AG04449 (cell line): ENCODE results near the gene SLC13A3.

Source experiments
- CTCF ChIA-PET: fragments of 350-600 bp; formaldehyde crosslinking; extraction: SDS; loops from one replicate; lab custom pipeline; 2021; ENCODE audit warnings: antibody characterized with exemption; lab: Yijun Ruan, JAX
- POLR2A ChIA-PET: fragments of 400-600, 350-600 bp; formaldehyde crosslinking; extraction: SDS; loops from one replicate; lab custom pipeline; 2020; ENCODE audit warnings: antibody characterized with exemption, inconsistent platforms; lab: Yijun Ruan, JAX
- DNase-seq: peaks from one replicate; pipeline ENCODE4 v3.0.0-alpha.2; 2010; ENCODE audit warnings: low read depth, low spot score
- H3K4me3 ChIP-seq: 2 replicates; pipeline ENCODE4 v1.5.1; 2011; ENCODE audit warnings: low read depth, mild to moderate bottlenecking, control low read depth, low read length
- CTCF ChIP-seq: IDR thresholded peaks from one replicate; pipeline ENCODE4 v1.5.1; 2011; ENCODE audit warnings: mild to moderate bottlenecking, moderate library complexity, low read length, control low read depth, inconsistent platforms; ENCODE audit not compliant: insufficient read depth; ENCODE audit errors: missing control alignments

Gene SLC13A3

GRCh38 chr20:46520540-46520939 lies 130.7 kb downstream of the SLC13A3 start:
- TF ChIP-seq CTCF: no peak
- no peak overlapping the region for H3K4me3 ChIP-seq
- ChIA-PET POLR2A (no interaction called here), CTCF (interaction anchor here (1.2 to 8.1 kb wide), 3 partner anchors 161 to 181 kb away, joined by 3 to 61 read pairs (median 4); no protein-coding TSS in a partner anchor)
- DNase-seq: no peak

- no peak for DNase-seq
- ChIA-PET POLR2A (no interaction called here), CTCF (interaction anchor here (0.7 to 8.1 kb wide), 5 partner anchors 77 to 182 kb away, joined by 3 to 61 read pairs (median 3); no protein-coding TSS in a partner anchor)
- H3K4me3 ChIP-seq: no peak overlapping the region
- TF ChIP-seq CTCF: no peak
Observed at GRCh38 chr20:46519471-46520068, 131.7 kb downstream of the SLC13A3 start.

GRCh38 chr20:46512943-46513844 lies 138.1 kb downstream of the SLC13A3 start, which contains the start of gene ZNF334:
Gene ZNF334, minus strand, starts transcription at chr20:46513559. Its CDS starts 1,457 bp downstream, at chr20:46512102.
- DNase-seq: no peak
- ChIA-PET CTCF (interaction anchor here (0.7 to 0.9 kb wide), 2 partner anchors 10 to 12 kb away, joined by 3 read pairs; no protein-coding TSS in a partner anchor), POLR2A (no interaction called here)
- no peak for TF ChIP-seq CTCF
- peak within 1 kb of the TSS; percentile 69 for H3K4me3 ChIP-seq

DNA sequence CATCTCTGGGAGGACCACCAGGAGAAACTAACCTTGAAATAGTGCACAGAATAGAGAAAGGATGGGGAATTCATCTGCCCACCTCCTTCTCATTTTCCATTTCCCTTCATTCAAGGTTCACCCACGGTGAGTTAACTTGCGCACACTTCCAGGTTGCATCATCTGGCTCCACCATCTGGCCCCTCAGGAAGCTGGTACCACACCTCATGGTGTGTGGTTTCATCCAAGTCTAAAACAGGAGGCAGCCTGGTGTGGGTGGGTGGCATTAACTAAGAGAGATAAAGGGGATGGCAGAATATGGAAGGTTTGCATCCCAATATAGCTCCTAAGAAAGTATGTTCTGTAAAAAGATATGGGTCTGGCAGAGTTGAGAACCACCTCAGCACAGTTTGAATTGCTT lies 141.7 kb downstream of the SLC13A3 start:
- ChIA-PET CTCF (no interaction called here), POLR2A (no interaction called here)
- DNase-seq: no peak
- no peak overlapping the region for H3K4me3 ChIP-seq
- no peak for TF ChIP-seq CTCF
